Thyroid gland (tissue), 4 donors: ENCODE data around the gene RBBP8.

ENCODE experiments used
- POLR2A ChIP-seq, 2 donors: fragments of 450-650 bp; IDR thresholded peaks; one replicate each; pipeline ENCODE4 v1.6.1; 2017; ENCODE audit warnings: antibody characterized with exemption in 2 of 2, mild to moderate bottlenecking in 2 of 2, moderate library complexity in 1 of 2
- TF ChIP-seq, protein P1 (sequence below), 6 experiments: fragments of 200-600 bp in 3 of 6; fragments of 450-650 bp in 3 of 6; sonication (generic) in 3 of 6; IDR thresholded peaks; one replicate each; pipeline ENCODE4 v1.5.1; 2016 to 2019; ENCODE audit warnings: antibody characterized with exemption in 6 of 6, mild to moderate bottlenecking in 2 of 6, inconsistent platforms in 1 of 6, moderate library complexity in 1 of 6

DNA sequence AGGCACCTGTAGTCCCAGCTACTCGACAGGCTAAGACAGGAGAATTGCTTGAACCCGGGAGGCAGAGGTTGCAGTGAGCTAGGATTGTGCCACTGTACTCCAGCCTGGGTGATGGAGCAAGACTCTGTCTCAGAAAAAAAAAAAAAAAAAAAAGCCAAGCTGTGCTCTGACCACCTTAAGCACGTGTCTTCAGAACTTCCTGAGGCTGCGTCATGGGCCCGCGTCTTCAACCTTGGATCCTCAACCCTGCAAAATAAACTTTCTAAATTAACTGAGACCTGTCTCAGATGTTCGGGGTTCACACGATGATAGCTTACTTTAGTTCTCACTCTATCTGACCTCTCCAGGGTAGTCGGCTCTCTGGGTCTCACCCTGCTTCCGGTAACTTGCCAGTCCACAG lies 136.4 kb downstream of the RBBP8 start:
- TF ChIP-seq, protein P1, sequence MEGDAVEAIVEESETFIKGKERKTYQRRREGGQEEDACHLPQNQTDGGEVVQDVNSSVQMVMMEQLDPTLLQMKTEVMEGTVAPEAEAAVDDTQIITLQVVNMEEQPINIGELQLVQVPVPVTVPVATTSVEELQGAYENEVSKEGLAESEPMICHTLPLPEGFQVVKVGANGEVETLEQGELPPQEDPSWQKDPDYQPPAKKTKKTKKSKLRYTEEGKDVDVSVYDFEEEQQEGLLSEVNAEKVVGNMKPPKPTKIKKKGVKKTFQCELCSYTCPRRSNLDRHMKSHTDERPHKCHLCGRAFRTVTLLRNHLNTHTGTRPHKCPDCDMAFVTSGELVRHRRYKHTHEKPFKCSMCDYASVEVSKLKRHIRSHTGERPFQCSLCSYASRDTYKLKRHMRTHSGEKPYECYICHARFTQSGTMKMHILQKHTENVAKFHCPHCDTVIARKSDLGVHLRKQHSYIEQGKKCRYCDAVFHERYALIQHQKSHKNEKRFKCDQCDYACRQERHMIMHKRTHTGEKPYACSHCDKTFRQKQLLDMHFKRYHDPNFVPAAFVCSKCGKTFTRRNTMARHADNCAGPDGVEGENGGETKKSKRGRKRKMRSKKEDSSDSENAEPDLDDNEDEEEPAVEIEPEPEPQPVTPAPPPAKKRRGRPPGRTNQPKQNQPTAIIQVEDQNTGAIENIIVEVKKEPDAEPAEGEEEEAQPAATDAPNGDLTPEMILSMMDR (IDR thresholded peaks at IDR 0.05) = no peak
- TF ChIP-seq POLR2A (IDR thresholded peaks at IDR 0.05) = no peak
